Measurements from ENCODE around the gene ING2.
"Not testable (repeated sequence)": the region's sequence is repeated elsewhere in the genome, so short reads cannot be mapped to it uniquely, and the experiment has no call there.

ING2 gene, protein sequence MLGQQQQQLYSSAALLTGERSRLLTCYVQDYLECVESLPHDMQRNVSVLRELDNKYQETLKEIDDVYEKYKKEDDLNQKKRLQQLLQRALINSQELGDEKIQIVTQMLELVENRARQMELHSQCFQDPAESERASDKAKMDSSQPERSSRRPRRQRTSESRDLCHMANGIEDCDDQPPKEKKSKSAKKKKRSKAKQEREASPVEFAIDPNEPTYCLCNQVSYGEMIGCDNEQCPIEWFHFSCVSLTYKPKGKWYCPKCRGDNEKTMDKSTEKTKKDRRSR

DNA sequence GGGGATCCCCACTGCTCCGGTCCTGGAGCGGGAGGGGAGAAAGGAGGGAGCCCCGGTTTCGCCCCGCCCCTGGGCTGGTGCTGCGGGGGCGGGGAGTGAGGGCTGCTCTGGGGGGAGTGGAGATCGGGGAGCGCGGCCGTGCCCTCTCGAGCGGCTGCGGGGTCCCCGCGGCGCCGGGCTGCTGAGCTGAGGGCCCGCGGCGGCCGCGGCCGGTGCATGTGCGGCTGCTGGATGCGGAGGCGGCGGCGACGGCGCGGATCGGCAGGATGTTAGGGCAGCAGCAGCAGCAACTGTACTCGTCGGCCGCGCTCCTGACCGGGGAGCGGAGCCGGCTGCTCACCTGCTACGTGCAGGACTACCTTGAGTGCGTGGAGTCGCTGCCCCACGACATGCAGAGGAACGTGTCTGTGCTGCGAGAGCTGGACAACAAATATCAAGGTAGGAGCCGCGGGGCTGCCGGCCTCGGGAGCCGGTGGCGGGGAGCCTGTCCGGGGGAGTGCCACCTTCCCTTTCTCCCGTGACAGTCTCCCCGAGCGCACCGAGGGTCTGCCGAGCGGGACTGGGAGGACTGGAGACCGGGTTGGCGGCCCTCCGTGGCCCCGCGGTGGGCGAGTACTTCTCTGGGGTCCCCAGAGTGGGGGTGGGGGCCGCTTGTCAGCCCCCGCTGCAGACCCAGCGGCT is at the start of gene ING2:
Gene ING2 (plus strand): TSS at position 129 of the 681 bp plus-strand sequence. CDS start 138 bp downstream, at position 267.
- no peak for DNase-seq (ENCODE audit: low spot score)

DNA sequence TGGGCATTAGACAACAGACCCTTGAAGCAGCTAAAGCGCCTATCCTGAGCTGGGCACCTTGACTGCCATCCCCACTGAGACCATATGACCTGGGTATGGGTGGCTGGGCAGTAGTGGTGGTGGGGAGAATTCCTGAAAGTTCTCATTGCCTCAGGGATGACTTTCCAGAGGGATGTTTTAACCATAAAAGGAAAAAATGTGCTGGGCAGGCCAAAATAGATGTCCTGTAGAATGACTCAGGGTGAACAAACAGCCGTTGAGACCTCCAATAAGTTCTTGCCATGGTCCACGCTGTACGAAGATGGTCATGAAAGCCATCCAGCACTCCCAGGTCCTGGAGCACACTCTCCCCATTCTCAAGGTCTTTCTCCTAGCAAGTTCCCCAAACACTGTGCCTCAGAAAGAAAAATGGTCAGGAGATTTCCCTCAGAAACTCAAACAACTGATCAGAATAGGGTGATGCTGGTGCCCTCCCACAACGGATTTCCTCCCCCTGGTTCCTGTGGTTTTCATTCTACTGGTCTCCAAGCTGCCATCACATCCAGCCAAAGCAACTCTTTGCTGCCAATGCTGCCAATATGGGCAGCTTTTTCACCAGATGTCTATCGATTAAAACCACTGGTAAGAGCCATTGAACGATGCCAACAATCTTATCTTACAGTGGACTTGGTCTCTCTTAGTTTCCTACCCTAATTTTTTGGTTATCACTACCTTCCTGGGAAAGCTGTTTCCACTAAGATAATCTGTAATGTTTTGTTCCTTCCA is 49.2 kb upstream of the ING2 start:
- no peak for DNase-seq (ENCODE audit: low spot score)

DNA sequence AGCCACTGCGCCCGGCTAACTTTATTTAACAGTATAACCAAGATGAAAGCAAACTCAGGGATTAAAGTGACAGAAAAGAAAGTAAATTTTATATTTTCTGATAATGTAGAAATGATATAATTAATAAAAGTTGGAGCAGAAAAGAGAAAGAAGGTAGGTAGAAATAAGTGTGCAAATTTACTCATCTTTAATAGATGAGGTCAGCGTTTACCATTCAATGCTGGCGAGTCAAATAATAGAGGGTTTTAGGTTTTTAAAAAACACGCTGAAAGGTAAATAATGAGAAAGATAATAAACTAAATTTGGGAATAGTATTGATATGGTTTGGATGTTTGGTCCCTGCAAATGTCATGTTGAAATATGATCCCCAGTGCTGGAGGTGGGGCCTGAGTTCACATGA is 46.9 kb upstream of the ING2 start:
- no peak for DNase-seq (ENCODE audit: low spot score)

GRCh38 chr4:183463903-183464619 is 40.8 kb upstream of the ING2 start:
- not testable (repeated sequence) for DNase-seq (ENCODE audit: low spot score)

- DNase-seq (ENCODE audit: low spot score): not testable (repeated sequence)
Observed at GRCh38 chr4:183465879-183466278, 39.0 kb upstream of the ING2 start.

GRCh38 chr4:183467246-183467645 is 37.6 kb upstream of the ING2 start:
- no peak for DNase-seq (ENCODE audit: low spot score)

DNA sequence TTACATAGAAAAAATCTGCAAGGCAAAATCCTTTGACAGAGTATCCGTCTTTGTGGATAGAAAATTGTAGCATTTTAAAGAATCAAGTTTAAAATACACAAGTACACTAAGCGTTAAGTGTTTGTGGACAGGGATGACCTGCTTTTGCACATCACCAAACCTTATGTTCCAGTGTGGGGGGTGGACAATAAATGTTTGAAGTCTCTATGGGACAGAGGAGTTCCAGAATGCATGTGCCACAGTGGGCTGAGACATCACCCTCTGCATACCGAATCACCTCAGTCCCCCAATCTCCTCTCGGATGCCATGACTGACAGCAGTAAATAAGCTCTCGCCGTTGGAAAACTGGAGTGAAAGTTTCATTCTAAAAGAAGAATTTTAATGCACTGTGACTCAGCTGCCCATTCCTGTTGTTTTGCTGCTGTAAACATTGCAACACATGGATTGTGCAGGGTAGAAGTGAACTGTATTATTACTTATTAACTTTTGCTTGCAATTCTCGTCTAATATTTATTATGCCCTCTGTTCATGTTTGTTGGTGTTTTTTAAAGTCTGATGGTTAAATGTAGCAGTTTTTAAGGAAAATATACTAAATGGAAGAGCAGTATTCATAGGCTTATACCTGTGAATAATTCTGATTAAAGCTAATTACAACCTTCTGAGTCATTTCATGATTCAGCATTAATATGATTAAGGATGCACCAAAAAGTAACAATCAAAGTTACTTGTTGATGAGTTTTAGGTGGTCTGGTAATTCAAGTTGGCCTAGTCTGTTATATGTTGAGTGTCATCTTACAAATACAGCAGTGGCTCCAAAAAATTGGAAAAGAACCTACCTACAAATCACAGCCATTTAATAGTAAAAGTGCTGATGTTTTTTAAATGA is 36.4 kb upstream of the ING2 start:
- no peak for DNase-seq (ENCODE audit: low spot score)

GRCh38 chr4:183469285-183469684 is 35.6 kb upstream of the ING2 start:
- no peak for DNase-seq (ENCODE audit: low spot score)

GRCh38 chr4:183469936-183470335 is 34.9 kb upstream of the ING2 start:
- DNase-seq (ENCODE audit: low spot score): no peak

GRCh38 chr4:183470821-183471220 is 34.0 kb upstream of the ING2 start:
- no peak for DNase-seq (ENCODE audit: low spot score)

DNA sequence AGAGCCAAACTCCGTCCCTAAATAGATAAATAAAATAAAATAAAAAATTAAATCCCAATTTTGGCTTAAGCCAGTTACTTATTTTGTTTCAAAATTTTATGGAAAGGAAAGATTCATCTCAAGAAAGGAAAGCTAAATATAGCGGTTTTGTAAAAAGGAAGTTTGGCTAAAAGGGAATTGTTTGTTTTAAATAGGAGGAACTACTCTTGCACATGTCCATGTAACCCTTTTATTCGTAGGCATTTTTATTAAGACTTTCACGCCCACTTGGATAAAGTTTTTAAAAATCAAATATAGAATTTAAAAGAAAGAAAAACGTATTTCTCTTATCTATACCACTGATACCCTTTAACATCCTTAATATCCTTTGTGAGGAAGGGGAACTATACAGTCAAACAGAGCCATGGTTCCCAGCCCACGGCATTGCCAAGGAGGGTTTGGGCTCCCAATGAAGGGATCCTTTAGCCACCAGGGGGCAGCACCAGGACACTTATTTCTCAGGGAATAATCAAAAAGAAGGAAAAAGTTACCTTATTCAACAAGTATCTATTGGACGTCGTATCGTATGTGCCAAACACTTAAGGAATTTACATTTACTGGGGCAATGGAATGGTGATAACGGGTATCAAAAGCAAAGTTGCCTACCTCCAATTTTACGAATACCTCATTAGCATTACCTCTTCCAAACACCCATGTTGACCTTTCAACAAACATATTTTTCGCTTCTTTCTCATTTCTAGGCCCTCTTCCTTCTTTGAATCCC is 32.7 kb upstream of the ING2 start:
- peak; percentile 85 for DNase-seq (ENCODE audit: low spot score)

GRCh38 chr4:183478123-183478522 is 26.7 kb upstream of the ING2 start:
- no peak for DNase-seq (ENCODE audit: low spot score)

DNA sequence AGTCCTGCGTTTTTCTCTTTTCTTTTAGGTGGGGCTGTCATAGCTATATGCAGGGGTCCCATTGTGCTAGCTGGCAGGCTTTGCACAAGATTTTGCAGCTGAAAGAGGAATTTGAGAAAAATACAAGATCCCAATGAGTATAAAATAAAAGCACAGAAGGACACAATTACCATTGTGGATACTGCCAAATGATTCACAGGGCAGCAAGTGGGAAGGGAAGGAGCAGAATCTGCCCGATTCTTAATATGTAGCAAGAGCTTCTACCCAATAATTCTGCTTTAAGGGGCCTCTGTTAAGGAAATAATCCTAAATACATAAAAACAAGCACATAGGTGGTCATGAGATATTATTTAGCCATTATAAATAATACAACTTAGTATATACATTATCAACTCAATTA is 25.9 kb upstream of the ING2 start:
- DNase-seq (ENCODE audit: low spot score): no peak

DNA sequence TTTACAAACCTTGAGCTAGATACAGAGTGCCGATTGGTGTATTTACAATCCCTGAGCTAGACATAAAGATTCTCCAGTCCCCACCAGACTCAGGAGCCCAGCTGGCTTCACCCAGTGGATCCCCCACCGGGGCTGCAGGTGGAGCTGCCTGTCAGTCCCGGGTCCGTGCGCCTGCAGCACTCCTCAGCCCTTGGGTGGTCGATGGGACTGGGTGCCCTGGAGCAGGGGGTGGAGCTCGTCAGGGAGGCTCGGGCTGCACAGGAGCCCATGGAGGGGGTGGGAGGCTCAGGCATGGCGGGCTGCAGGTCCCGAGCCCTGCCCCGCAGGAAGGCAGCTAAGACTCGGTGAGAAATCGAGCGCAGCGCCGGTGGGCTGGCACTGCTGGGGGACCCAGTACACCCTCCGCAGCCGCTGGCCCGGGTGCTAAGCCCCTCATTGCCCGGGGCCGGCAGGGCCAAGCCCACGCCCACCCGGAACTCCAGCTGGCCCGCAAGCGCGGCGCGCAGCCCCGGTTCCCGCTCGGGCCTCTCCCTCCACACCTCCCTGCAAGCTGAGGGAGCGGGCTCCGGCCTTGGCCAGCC is 22.3 kb upstream of the ING2 start:
- DNase-seq (ENCODE audit: low spot score): not testable (repeated sequence)

- no peak for DNase-seq (ENCODE audit: low spot score)
Observed at GRCh38 chr4:183483997-183484396, 20.9 kb upstream of the ING2 start.

- DNase-seq (ENCODE audit: low spot score): no peak
Observed at GRCh38 chr4:183485411-183486160, 19.3 kb upstream of the ING2 start.

GRCh38 chr4:183492791-183493222 is 12.1 kb upstream of the ING2 start:
- DNase-seq (ENCODE audit: low spot score): no peak

- DNase-seq (ENCODE audit: low spot score): no peak
Observed at GRCh38 chr4:183493246-183493645, 11.6 kb upstream of the ING2 start.

GRCh38 chr4:183495184-183495583 is 9.7 kb upstream of the ING2 start:
- DNase-seq (ENCODE audit: low spot score): no peak
